Loucy (cell line): ENCODE results near the gene ARVCF.

ENCODE experiments used
- H2AFZ ChIP-seq: fragments of 200-600 bp; sonication (generic); 2 replicates; pipeline ENCODE4 v1.6.0; 2016; ENCODE audit warnings: antibody characterized with exemption, mild to moderate bottlenecking, low read length, moderate library complexity
- H3F3A ChIP-seq: fragments of 200-600 bp; 2 replicates; pipeline ENCODE4 v1.6.0; 2016; ENCODE audit warnings: antibody characterized with exemption, low read depth, mild to moderate bottlenecking
- H3K27me3 ChIP-seq: fragments of 200-600 bp; sonication (generic); 2 replicates; pipeline ENCODE4 v1.6.1; 2014; ENCODE audit warnings: low read length, mild to moderate bottlenecking; ENCODE audit not compliant: insufficient read depth, poor library complexity, severe bottlenecking
- H3K36me3 ChIP-seq: fragments of 200-600 bp; sonication (generic); 2 replicates; pipeline ENCODE4 v1.6.1; 2016; ENCODE audit warnings: low read length; ENCODE audit not compliant: insufficient read depth
- H3K4me1 ChIP-seq: fragments of 200-600 bp; sonication (generic); 2 replicates; pipeline ENCODE4 v1.5.1; 2014; ENCODE audit warnings: low read length, mild to moderate bottlenecking; ENCODE audit not compliant: insufficient read depth, poor library complexity, severe bottlenecking
- H3K4me2 ChIP-seq: fragments of 200-600 bp; sonication (generic); 2 replicates; pipeline ENCODE4 v1.6.0; 2014; ENCODE audit warnings: antibody characterized with exemption, low read length, low read depth, mild to moderate bottlenecking; ENCODE audit not compliant: poor library complexity, severe bottlenecking
- H3K4me3 ChIP-seq: fragments of 200-600 bp; sonication (generic); 2 replicates; pipeline ENCODE4 v1.5.1; 2014; ENCODE audit warnings: low read length, mild to moderate bottlenecking, mixed read lengths; ENCODE audit not compliant: poor library complexity, severe bottlenecking
- H3K79me2 ChIP-seq: fragments of 200-600 bp; sonication (generic); 2 replicates; pipeline ENCODE4 v1.6.1; 2014; ENCODE audit warnings: low read length; ENCODE audit not compliant: insufficient read depth
- H3K9ac ChIP-seq: fragments of 200-600 bp; sonication (generic); 2 replicates; pipeline ENCODE4 v1.6.0; 2014; ENCODE audit warnings: mild to moderate bottlenecking, low read depth, low read length, moderate library complexity; ENCODE audit not compliant: poor library complexity, severe bottlenecking
- H3K9me2 ChIP-seq: fragments of 200-600 bp; sonication (generic); replicated peaks from 2 replicates; pipeline ENCODE4 v1.6.1; 2016; ENCODE audit warnings: low read depth, low read length, mixed read lengths
- H3K9me3 ChIP-seq: fragments of 200-600 bp; sonication (generic); 2 replicates; pipeline ENCODE4 v1.6.1; 2014; ENCODE audit warnings: mild to moderate bottlenecking, antibody characterized with exemption, low read length, low read depth; ENCODE audit not compliant: insufficient read depth
- H4K20me1 ChIP-seq: fragments of 200-600 bp; sonication (generic); 2 replicates; pipeline ENCODE4 v1.6.0; 2014; ENCODE audit warnings: antibody characterized with exemption, low read length, mild to moderate bottlenecking; ENCODE audit not compliant: insufficient read depth, poor library complexity, severe bottlenecking
- EZH2phosphoT487 ChIP-seq: fragments of 200-600 bp; IDR thresholded peaks from 2 replicates; pipeline ENCODE4 v1.6.1; 2018; ENCODE audit warnings: antibody characterized with exemption, mild to moderate bottlenecking, moderate library complexity, borderline replicate concordance
- TF ChIP-seq, protein P1 (sequence below): fragments of 200-600 bp; sonication (generic); conservative IDR thresholded peaks from 2 replicates; pipeline ENCODE4 v1.5.1; 2014; ENCODE audit warnings: mild to moderate bottlenecking, antibody characterized with exemption, low read length

The ARVCF gene

DNA sequence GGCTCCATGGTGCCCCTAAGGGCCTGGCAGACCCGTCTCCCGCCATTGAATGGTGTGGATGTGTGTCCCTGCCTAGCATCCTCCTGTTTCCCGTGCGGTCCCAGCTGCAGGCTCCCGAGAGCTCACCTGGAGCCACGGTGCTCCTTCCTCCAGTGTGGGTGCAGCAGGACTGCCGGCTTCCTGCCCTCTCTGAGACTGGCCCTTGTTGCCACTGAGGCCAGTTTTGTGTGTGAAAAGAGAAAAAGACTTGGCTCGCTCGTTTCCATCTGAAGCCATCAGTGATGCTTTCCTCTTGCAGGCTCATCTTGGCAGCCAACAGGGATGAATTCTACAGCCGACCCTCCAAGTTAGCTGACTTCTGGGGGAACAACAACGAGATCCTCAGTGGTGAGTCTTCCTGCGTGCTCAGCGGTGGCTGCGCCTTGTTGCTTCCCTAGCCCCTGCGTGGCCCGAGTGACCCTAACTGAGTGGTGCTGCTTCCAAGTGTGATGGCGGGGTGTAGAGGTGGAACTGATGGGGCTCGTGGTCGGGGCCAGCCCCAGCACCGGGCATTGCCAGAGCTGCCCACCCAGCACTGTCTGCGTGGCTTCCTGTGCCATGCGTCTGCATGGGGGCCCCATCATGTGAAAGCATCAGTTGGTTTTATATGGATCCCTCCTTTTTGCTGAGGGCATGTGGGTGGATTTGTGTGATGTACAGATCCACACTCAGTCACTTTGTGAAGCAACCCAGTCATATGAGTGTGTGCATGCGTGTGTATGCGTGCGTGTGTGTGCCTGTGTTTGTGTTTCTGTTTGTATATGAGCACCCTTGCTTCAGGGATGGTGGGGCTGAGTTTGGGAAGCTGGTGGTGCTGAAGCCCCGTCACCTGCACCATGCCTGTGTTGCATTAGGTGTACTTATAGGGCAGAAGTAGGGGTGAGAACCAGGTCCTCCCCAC lies 26.7 kb upstream of the ARVCF start:
- H2AFZ ChIP-seq = no peak overlapping the region
- H3K27me3 ChIP-seq = no peaks in the 10 kb centered on the region
- no peak for TF ChIP-seq EZH2phosphoT487
- TF ChIP-seq, protein P1, sequence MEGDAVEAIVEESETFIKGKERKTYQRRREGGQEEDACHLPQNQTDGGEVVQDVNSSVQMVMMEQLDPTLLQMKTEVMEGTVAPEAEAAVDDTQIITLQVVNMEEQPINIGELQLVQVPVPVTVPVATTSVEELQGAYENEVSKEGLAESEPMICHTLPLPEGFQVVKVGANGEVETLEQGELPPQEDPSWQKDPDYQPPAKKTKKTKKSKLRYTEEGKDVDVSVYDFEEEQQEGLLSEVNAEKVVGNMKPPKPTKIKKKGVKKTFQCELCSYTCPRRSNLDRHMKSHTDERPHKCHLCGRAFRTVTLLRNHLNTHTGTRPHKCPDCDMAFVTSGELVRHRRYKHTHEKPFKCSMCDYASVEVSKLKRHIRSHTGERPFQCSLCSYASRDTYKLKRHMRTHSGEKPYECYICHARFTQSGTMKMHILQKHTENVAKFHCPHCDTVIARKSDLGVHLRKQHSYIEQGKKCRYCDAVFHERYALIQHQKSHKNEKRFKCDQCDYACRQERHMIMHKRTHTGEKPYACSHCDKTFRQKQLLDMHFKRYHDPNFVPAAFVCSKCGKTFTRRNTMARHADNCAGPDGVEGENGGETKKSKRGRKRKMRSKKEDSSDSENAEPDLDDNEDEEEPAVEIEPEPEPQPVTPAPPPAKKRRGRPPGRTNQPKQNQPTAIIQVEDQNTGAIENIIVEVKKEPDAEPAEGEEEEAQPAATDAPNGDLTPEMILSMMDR = no peak
- no peak overlapping the region for H3K9ac ChIP-seq
- H3F3A ChIP-seq = no peaks in the 10 kb centered on the region
- H3K9me3 ChIP-seq = no peaks in the 10 kb centered on the region
- no peaks in the 10 kb centered on the region for H3K4me1 ChIP-seq
- no peaks in the 10 kb centered on the region for H4K20me1 ChIP-seq
- no peaks in the 10 kb centered on the region for H3K79me2 ChIP-seq
- H3K9me2 ChIP-seq = no peaks in the 10 kb centered on the region
- H3K4me3 ChIP-seq = no peak overlapping the region
- no peak overlapping the region for H3K4me2 ChIP-seq
- no peaks in the 10 kb centered on the region; the same call in 1 of the 2 replicates for H3K36me3 ChIP-seq

DNA sequence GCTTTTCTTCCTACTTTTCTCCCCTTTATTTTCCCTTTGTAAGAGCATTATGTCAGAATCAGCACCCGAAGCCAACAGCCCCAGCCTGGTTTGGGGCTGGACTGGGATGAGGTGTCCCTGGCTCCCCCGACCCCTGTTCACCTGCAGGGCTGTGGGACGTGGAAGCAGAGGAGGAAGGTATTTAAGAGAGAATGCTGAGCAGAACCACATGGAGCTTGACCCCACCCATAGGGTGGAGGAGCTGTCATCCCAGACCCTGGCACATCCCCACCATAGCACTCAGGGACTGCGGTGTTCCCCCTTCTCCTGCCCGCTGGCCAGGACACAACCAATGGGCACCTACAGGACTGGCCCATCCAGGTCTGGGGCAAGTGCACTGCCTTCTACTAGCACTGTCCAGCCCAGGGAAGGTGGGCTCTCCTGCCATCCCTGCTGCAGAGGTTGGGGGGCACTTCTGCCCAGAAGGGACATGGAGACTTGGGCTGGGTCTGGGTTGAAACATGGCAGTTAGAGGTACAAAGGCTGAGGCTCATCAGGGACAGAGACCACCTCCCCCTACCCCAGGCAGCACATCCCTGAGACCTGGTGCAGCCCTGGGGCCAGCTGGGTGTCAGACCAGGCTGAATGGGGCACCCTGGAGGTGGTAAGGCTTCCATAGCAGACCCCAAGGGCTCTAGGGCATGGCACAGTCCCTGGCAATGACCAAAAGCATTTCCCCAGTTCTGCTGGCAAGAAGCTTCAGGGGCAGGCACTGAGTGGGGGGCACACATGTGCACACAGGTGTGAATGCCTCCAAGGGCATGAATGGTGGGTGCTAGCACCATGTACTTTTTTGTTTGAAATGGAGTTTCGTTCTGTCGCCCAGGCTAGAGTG lies 23.9 kb upstream of the ARVCF start:
- H2AFZ ChIP-seq = no peak overlapping the region
- H3K79me2 ChIP-seq = no peaks in the 10 kb centered on the region
- H3K9me3 ChIP-seq = no peaks in the 10 kb centered on the region
- no peak for TF ChIP-seq EZH2phosphoT487
- TF ChIP-seq, protein P1 = no peak
- no peaks in the 10 kb centered on the region; the same call in 1 of the 2 replicates for H3K36me3 ChIP-seq
- H4K20me1 ChIP-seq = no peaks in the 10 kb centered on the region
- H3K4me3 ChIP-seq = no peak overlapping the region
- H3K4me2 ChIP-seq = no peak overlapping the region
- H3K27me3 ChIP-seq = no peaks in the 10 kb centered on the region
- no peaks in the 10 kb centered on the region for H3K9me2 ChIP-seq
- H3K9ac ChIP-seq = no peak overlapping the region
- H3F3A ChIP-seq = no peaks in the 10 kb centered on the region
- no peaks in the 10 kb centered on the region for H3K4me1 ChIP-seq

DNA sequence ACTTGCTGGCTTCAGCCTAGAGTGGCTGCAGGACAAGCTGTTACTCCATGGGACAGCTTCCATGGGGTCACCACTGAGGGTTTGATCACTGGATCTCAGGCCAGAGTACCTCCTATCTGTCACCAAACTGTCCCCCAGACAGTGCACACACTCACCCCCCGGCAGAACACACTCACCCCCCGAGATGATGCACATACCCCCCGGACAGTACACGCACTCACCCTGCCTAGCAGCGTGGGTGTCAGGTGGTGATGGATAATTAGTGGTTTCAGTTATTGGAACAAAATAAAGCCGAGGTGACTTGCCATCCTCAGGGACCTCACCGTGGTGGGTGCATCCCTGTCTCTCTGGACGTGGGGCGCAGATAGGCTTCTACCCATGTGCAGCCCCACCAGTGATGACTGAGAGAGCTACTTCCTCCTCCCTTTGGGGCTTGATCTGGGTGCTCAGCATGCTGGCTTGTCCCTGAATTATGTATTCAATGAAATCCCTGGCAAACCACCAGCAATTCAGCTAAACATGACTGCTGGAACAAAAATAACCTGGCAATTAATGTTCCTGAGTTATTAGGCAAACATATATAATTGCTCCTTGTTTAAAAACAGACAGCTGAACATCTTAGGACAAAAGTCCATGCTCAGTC lies 23.2 kb upstream of the ARVCF start:
- Histone ChIP-seq H3K36me3 (no peaks in the 10 kb centered on the region; the same call in 1 of the 2 replicates), H3F3A (no peaks in the 10 kb centered on the region), H4K20me1 (no peaks in the 10 kb centered on the region), H3K9me2 (no peaks in the 10 kb centered on the region), H3K9ac (no peak overlapping the region), H3K27me3 (no peaks in the 10 kb centered on the region), H3K4me3 (no peak overlapping the region), H3K4me2 (no peak overlapping the region), H3K9me3 (no peaks in the 10 kb centered on the region), H2AFZ (no peak overlapping the region), H3K79me2 (no peaks in the 10 kb centered on the region), H3K4me1 (no peaks in the 10 kb centered on the region)
- TF ChIP-seq EZH2phosphoT487 = no peak
- TF ChIP-seq, protein P1 = no peak
